ENCODE measurements around the gene PHB1.
"Not testable (repeated sequence)": the region's sequence is repeated elsewhere in the genome, so short reads cannot be mapped to it uniquely, and the experiment has no call there.

Gene PHB1

DNA sequence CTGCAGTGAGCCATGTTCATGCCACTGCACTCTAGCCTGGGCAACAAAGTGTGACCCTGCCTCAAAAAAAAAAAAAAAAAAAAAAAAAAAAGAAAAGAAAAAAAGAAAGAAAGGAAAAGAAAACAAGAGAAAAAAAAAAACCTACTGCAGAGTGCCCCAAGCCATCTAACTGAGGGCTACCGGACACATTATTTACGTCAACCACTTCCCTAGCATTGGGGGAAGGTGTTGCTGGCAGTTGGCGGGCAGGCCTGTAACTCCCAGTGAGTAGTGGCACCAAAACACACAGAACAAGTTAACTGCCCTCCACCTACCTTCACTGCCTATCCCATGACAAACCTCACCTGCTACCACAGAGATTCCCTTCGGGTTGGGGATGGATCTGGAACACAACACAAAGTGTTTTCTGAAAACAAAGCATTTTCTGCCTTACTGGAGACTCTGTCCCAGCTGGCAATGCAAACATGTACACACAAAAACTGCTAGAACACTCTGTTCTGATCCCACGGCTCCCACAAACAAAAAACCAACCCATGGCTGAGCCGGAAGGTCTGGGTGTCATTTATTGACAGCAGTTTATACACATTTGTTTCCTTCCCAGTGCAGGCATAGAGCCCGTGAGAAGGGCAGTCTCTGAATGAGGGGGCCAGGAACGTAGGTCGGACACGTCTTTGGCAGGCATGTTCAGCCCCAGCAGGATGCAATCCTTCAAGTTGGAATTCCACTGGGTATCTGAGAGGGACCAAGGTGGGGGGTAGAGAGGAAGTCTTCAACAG is 11.0 kb downstream of the PHB1 start:
- no peak for DNase-seq

DNA sequence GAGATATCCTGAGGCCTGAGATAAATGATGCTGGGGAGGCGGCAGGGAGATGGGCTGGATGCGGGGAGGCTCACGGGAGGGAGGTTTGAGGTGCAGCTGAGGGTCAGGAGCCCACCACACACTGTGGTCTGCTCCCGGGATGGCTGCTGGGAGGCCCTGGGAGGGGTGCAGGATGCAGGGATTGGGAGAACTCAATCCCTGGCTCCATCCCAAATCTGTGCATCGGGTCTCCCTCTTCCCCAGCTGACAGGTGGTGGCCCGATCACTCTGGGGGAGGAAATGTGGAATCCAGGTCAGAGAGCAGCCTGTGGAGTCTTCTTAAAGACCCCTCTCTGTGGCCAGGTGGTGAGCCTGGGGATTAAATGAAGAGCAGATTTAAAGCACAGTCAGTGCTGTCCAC is 12.0 kb downstream of the PHB1 start:
- DNase-seq = no peak

DNA sequence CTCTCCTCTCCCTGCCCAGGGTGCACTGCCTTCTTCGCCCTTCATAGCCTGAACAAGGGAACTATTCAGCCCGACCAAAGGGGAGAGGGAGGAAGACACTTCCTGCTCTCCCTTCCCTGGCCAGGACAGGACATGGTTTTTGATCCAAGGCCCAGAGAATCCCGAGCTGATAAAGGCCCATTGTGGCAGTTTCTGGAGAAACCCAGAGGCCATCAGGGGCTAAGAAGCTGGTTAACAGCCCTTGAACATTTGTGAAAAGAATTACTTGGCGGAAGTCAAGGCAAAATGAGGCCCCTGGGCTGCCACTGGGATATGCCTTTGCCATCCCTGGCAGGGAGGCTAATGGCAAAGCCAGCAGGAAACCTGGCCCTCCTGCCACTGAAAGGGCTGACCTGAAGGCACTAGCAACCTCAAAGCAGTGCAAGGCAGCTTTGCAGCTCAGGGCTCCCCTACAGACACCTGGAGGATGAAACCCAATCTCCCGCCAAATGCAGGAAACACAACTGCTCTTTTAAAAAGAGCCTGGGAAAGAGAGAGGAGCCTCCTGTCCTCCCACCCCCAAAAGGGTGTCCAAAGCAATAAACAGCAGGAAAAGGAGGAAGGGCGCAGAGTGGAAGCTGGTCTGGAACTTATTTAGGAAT is 12.6 kb downstream of the PHB1 start:
- DNase-seq = no peak

DNA sequence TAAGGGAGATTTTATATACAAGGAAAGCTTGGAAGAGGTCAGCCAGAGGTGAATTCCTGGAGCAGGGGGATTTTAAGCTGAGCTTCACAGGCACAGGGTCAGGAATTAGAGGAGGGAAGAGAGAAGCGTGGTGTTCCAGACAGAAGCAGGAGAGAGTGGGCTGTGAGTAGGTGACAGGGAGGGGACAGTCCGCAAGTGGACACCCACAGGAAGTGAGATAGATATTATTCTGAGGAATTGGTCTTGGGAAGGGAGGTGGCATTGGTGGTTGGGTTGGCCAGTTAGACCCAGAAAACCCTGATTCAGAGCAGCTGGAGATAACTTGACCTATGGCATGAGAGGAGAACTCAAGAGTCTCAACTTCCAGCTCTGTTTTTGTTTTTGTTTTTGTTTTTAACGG is 14.7 kb downstream of the PHB1 start:
- DNase-seq = no peak

DNA sequence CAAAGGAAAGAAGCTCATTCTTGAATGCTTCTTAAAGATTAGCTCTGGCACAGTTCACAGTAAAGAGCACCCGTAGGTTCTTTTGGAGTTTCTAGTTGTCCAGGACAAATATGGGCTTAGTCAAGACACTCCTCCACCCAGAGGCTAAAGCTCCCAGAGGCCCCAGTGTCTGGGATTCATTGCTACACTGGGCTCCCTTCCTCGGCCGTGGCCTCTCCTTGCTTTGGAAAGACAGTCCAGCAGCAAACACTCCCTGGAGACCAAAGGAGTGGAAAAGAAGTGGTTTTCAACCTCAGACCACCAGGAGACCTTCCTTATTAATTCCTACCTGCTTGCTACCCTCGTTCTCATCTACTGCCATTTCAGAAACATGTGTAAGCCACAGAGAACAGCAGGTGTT is 17.1 kb downstream of the PHB1 start:
- no peak for DNase-seq

DNA sequence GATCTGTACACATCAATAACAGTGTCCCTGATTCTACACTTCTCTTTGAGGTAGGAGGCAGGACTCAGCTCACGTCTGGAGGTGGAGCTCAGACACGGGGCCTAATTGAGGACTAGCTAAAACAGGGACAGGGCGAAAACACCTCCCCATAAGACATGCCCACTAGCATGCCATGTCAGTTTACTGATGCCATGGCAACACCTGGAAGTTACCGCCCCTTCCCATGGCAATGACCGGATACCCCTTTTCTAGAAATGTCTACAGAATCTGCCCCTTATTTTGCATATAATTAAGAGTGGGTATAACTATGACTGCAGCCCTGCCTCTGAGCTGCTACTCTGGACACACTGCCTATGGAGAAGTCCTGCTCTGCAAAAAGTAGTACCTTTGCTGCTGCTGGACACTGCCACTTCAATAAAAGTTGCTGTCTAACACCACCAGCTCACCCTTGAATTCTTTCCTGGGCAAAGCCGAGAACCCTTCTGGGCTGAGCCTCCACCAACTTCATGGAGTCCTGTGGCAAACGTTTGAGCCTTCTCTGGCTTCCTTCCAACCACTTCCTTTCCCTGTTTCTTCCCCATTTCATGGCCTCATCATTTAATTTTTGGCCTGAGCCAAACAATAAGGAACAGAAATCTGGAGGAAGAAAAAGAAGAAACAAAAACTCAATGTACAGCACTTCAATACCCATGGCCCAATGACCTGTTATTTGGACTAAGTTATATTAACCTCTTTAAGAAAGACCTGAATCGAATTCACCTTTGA is 21.0 kb downstream of the PHB1 start:
- no peak for DNase-seq

DNA sequence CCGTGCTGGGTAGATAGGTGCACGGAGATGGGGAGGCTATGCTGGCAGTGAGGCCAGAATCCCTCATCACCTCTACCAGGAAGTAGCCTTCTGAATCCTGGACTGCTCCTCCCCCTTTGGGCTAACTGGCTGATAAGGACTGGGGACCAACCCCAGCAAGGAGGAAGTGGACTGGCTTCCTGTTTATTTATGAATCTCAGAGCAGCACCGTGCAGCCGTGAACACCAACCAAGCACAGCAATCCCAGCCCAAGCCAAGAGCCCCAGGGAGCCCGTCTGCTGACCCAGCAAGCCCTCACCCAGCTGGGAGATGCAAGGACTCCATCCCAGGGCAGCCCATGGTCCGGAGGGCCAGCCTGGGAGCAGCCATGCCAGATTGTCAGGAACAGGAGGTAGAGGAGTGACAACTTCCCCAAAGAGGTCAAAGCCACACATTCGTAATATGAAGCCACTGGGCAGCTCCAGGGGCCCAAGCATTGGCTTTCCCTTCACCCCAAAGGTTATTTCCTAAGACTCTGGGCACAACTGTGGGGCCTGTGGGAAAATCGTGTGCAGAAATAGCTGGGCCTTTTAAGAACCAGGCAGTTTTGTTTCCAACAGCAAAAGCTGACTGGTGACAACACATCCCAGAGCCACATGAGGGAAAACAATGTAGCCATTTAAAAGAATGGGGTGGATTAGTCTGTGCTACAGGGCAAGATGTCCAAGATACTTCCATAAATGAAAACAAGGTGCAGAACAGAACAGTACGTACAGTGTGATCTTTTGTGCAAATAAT is 23.9 kb downstream of the PHB1 start:
- no peak for DNase-seq

DNA sequence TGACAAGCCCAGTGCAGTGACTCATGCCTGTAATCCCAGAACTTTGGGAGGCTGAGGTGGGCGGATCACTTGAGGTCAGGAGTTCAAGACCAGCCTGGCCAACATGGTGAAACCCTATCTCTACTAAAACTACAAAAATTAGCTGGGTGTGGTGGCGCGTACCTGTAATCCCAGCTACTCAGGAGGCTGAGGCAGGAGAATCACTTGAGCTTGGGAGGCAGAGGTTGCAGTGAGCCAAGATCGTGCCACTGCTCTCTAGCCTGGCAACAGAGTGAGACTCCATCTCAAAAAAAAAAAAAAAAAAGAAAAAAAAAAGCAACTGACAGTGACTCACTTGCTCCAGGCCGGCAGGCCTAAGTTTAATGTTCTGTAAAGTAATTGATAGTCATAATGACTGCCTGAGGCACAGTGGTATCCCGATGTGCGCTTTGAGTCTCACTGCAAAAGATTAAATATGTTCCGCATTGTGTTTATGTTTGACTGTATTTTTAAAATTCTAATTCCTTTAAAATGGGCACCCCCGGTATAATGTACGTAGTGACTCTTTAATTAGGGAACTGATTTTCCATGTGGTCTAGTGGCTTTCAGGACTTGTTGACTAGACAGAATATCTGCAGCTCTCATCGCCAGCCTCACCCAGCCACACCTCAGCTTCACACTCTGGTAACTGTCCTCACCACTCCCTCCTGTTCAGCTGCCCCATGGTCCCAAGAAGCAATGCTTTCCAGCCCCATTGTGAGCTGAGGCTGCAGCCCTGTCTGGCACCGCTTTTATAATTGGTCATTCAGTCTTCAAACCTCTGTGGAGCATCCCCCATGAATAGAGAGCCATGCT is 25.0 kb downstream of the PHB1 start:
- not testable (repeated sequence) for DNase-seq

DNA sequence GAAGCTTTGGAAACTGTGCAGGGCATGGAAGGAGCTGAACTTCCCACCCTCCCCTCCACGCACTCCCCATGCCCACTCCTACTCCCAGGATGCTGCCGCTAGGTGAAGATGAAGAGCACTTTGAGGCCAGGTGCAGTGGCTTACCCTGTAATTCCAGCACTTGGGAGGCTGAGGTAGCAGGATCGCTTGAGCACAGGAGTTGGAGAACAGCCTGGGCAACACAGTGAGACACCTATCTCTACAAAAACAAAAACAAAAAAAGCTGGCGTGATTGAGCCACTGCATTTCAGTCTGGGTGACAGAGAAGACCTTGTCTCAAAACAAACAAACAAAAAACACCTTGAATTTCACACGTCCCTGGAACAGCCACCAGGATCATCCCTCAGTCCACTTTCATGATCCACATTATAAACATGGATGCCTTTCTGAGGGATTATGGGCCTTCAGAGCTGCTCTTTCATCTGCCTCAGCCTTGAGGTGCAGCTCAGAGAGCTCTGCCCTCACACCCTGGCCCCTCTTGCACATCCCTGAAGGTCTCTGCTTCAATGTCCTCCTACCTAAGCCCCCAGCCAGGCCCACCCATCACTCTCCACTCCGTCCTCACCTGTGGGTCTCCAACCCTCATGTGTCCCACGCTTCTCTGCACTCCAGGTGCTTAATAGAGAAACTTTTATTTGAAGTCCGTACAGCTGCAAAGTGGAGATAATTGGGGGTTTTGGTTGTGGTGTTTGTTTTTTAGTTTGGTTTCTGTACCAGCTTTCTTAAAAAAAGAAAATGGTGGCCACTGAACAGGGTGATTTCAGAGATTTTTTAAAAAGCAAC is 25.8 kb downstream of the PHB1 start:
- DNase-seq = no peak

DNA sequence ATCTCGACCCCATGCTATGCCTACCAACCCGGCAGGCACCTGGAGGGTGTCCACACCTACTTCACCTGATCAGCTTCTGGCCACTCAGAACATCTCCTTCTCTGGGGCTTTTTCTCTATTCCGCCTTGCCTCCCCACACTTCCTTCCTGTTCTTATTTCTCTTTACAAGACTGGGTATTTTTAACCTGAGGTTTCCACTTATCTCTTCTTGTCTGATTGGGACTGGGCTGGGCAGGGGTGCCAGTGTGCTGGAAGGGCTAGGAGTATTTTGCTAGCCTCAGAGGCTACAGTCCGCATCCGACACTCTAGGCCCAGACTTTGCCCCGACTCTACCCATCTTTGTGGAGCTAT is 26.4 kb downstream of the PHB1 start:
- DNase-seq = no peak

DNA sequence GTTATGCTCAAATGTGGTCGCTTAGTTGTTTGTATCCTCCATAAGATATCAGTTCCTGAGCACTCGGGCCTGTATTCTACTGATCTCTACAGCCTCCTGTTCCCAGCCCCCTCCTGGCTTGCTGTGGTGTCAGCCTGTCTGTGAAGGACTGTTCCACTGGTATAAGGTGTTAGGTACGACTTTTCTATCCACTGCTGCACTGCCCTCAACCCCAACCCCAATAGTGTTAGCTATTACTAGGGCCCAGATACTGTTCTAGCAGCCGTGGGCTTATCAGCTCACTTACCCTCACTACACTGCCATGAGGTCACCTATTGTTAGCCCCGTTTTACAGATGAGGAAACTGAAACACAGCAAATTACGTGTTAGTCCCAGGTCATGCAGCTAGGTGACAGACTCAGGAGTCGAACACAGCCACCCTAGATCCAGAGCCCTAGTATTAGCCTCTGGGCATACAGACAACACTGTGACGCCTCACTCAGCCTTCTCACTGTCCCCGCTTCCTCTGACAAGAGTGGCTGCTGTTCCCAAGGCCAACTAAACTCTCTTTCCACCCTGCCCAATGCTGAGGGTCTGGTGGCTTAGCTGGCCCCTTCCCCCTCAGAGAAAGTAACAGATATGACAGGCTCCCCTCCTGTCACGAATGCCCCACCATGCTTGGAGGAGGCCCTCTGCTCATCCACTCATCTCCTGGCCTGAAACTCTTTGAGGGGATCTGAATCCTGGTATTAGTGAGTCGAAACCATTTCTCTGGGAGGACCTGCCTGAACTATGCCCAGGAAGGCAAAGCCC is 27.0 kb downstream of the PHB1 start:
- DNase-seq = no peak

DNA sequence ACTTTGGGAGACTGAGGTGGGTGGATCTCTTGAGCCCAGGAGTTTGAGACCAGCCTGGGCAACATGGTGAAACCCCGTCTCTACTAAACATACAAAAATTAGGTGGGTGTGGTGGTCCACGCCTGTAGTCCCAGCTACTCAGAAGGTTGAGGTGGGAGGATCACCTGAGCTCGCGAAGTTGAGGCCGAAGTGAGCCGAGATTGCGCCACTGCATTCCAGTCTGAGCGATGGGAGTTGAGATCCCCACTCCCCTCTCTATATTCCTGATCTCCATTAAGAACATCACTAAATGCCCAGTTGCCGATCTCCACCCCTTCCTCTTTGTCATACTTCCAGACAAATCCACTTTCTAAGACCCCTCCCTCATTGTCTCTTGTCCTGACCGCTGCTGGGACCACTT is 28.3 kb downstream of the PHB1 start:
- DNase-seq = no peak

DNA sequence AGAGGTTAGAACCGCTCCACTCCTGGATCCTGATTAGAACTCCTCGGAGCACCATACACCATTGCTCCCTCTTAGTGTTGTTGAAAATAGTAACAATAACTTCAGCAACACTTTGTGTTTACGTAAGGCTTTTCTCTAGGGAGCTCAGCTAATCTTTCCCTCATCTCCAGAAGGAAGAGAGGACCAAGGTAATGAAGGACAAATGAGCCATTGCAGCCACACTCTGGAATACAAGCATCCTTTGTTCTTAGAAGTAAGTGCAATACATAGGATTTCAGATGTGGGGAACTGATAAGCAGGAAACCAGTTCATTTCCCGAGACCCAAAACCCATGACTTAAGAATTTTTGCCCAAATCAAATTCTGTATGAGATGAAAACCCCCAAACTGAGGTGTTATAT is 29.7 kb downstream of the PHB1 start:
- no peak for DNase-seq

DNA sequence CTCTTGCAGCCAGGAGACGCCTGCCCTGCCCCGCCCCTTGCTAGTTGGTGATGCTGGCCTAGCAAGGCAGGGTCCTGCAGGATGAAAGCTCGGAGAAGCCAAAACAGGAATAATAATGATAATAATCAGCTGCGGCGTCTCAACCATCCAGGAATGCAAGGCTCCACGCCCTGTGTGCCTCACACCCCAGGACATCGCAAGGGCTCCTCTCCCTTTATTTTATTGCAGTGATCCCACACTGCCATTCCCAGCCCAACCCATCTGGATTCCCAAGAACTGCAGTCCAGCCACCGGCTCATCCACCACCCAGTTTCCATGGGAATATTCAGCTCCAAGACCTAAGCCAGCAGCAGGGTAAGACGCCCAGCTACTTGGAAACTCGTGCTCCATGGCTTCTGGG is 31.6 kb downstream of the PHB1 start:
- DNase-seq = no peak

DNA sequence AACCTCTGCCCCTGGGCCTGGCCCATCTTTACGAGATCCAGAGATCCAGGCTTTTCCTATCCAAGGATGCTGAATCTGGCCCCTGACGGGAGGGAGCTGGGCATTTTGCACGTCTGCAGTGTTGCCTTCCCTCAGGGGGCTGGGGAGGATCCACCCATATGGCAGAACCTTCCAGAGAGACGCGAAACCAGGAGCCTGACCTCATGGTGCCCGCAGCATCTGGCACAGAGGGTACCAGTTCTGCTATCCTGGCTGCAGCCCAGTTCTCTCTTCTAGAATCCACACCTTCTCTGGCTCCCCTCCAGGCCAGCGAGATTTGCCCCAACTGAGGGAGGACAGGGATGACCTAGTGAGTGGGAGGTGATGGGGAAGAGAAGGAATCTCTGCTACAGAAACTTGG is 32.1 kb downstream of the PHB1 start:
- DNase-seq = no peak

DNA sequence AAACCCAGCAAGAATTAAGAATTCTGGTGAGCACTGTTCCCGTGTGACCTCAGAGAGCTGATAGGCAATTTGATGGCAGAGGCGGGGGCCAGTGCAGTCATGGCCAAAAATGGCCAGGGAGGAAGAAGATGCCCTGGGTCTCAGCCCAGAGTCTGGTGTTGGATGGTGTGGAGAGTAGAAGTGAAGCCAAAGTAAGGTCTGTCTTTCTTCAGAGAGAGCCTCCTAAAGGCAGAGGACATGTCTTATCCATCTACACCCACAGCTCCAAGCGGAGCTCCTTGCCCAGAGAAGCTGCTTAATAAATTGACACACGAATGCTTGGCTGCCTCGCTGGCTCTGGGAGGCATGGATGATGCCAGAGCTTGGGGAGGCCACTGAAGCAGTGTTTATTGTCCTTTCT is 32.9 kb downstream of the PHB1 start:
- DNase-seq = no peak

DNA sequence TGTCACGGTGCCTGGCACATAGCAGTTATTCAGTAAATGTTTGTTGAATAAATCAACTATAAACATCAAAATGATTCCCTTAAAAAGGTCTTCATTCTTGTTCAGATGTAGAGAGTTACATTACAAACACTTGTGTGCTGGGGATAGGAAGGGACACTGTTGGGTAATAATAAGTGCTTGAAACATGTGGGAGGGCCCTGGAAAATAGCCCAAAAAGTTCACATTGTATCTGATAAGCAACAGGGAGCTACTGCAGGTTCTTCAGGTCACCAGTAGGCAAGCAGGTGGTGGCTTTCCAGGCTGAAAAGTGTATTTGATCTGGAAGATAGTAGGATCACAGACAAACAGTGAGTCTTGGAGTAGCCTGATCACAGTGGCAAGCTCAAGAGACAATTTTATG is 33.6 kb downstream of the PHB1 start:
- DNase-seq = no peak

DNA sequence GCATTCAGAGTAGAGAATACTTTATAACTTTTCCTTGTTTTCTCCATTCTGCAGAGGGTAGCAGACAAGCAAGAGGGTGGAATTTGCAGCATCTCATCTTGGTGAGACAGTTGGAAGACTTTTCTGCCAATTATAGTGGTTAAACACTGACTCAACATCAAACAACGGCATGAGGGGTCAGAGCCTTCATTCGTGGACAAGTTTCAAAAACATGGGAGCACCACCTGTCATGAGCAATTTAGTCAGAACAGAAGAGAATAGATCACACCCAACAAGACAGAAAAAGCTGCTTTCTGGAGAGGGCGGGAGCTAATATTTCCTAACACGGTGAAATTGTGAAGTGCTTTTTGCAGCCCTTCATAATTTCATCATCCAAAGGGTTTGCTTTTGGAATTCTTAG is 34.8 kb downstream of the PHB1 start:
- DNase-seq = no peak

DNA sequence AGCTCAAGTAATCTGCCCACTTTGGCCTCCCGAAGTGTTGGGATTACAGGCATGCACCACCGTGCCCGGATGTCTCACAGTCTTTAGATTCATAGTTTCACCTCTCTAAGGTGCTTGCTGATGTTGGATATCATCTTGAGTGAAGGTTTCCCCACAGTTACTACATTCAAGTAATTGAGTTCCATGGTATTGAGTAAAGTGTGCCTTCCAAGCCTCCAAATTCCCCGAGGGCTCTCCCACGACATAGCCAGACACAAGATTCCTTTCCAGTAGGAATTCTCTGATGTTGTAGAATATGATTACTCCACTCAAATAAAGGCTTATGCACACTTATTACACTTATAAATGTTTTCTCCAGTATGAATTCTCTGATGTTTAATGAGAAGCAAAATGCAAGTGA is 36.4 kb downstream of the PHB1 start:
- no peak for DNase-seq

DNA sequence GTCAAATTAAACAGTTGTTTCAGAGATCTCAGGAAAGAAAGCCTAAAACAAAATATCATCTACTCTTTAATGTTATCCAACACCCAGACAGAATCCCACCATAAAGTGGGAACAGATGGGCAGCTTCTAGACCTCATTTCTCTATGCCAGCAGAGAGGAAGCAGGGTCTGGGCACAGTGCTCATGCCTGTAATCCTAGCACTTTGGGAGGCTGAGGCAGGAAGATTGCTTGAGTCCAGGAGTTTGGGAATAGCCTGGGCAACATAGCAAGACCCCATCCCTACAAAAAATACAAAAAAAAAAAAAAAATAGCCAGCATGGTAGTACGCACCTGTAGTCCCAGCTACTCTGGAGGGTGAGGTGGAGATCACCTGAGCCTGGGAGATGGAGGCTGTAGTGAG is 39.1 kb downstream of the PHB1 start:
- no peak for DNase-seq

DNA sequence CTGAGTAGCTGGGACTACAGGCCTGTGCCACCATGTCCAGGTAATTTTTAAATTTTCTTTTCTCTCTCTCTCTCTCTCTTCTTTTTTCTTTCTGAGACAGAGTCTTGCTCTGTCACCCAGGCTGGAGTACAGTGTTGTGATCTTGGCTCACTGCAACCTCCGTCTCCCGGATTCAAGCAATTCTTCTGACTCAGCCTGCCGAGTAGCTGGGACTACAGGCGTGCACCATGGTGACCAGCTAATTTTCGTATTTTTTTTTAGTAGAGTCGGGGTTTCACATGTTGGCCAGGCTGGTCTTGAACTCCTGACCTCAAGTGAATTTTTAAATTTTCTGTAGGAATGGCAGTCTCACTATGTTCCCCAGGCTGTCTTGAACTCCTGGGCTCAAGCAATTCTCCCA is 41.6 kb downstream of the PHB1 start:
- DNase-seq = no peak
